ENCODE data around the gene MBTPS1.

Gene MBTPS1

GRCh38 chr16:84080378-84080777 lies 36.4 kb downstream of the MBTPS1 start:
- DNase-seq (ENCODE audit: low read depth in 2 of 2, low spot score in 1 of 2), result no peak

- DNase-seq (ENCODE audit: low read depth in 2 of 2, low spot score in 1 of 2), result no peak
Observed at GRCh38 chr16:84079664-84080063, 37.1 kb downstream of the MBTPS1 start.

GRCh38 chr16:84075376-84075775 lies 41.4 kb downstream of the MBTPS1 start:
- DNase-seq (ENCODE audit: low read depth in 2 of 2, low spot score in 1 of 2), result no peak

- no peak for DNase-seq (ENCODE audit: low read depth in 2 of 2, low spot score in 1 of 2)
Observed at GRCh38 chr16:84074721-84075120, 42.0 kb downstream of the MBTPS1 start.

GRCh38 chr16:84072014-84072413 lies 44.7 kb downstream of the MBTPS1 start:
- DNase-seq (ENCODE audit: low read depth in 2 of 2, low spot score in 1 of 2), result no peak

- no peak for DNase-seq (ENCODE audit: low read depth in 2 of 2, low spot score in 1 of 2)
Observed at GRCh38 chr16:84071121-84071520, 45.6 kb downstream of the MBTPS1 start.

- DNase-seq (ENCODE audit: low read depth in 2 of 2, low spot score in 1 of 2), result no peak
Observed at GRCh38 chr16:84069540-84069939, 47.2 kb downstream of the MBTPS1 start.

- no peak for DNase-seq (ENCODE audit: low read depth in 2 of 2, low spot score in 1 of 2)
Observed at GRCh38 chr16:84068783-84069462, 47.8 kb downstream of the MBTPS1 start.

GRCh38 chr16:84068041-84068440 lies 48.7 kb downstream of the MBTPS1 start:
- DNase-seq (ENCODE audit: low read depth in 2 of 2, low spot score in 1 of 2), result no peak

GRCh38 chr16:84067640-84068039 lies 49.1 kb downstream of the MBTPS1 start:
- DNase-seq (ENCODE audit: low read depth in 2 of 2, low spot score in 1 of 2), result no peak

GRCh38 chr16:84065536-84066132 lies 51.1 kb downstream of the MBTPS1 start:
- DNase-seq (ENCODE audit: low read depth in 2 of 2, low spot score in 1 of 2), result no peak

GRCh38 chr16:84063980-84064379 lies 52.8 kb downstream of the MBTPS1 start:
- DNase-seq (ENCODE audit: low read depth in 2 of 2, low spot score in 1 of 2), result no peak

- DNase-seq (ENCODE audit: low read depth in 2 of 2, low spot score in 1 of 2), result peak in 1 of 2 donors; percentile 14
Observed at GRCh38 chr16:84062734-84063640, 53.8 kb downstream of the MBTPS1 start.

GRCh38 chr16:84061236-84061819 lies 55.4 kb downstream of the MBTPS1 start:
- no peak for DNase-seq (ENCODE audit: low read depth in 2 of 2, low spot score in 1 of 2)

- no peak for DNase-seq (ENCODE audit: low read depth in 2 of 2, low spot score in 1 of 2)
Observed at GRCh38 chr16:84059946-84060901, 56.5 kb downstream of the MBTPS1 start.

GRCh38 chr16:84059111-84059510 lies 57.6 kb downstream of the MBTPS1 start:
- DNase-seq (ENCODE audit: low read depth in 2 of 2, low spot score in 1 of 2), result no peak

GRCh38 chr16:84058664-84059063 lies 58.1 kb downstream of the MBTPS1 start:
- DNase-seq (ENCODE audit: low read depth in 2 of 2, low spot score in 1 of 2), result no peak

- no peak for DNase-seq (ENCODE audit: low read depth in 2 of 2, low spot score in 1 of 2)
Observed at GRCh38 chr16:84058211-84058610, 58.5 kb downstream of the MBTPS1 start.

- no peak for DNase-seq (ENCODE audit: low read depth in 2 of 2, low spot score in 1 of 2)
Observed at GRCh38 chr16:84056933-84057332, 59.8 kb downstream of the MBTPS1 start.

GRCh38 chr16:84055801-84056634 lies 60.7 kb downstream of the MBTPS1 start:
- no peak for DNase-seq (ENCODE audit: low read depth in 2 of 2, low spot score in 1 of 2)

Data from stimulated activated CD8-positive, alpha-beta memory T cell treated with anti-CD3 and anti-CD28 coated beads, Interleukin-4, amount 100 ng/mL, for 1 hour (primary cell).